GM12891 (cell line): ENCODE data around the gene DIS3.

Experiments used
- PAX5 ChIP-seq: IDR thresholded peaks from 2 replicates; pipeline ENCODE4 v1.6.1; 2011; ENCODE audit warnings: low read length, moderate library complexity, mild to moderate bottlenecking; ENCODE audit not compliant: insufficient read depth, severe bottlenecking
- POLR2A ChIP-seq: IDR thresholded peaks from 2 replicates; pipeline ENCODE4 v1.6.1; 2011; ENCODE audit warnings: low read depth, low read length, control low read depth
- POLR2AphosphoS5 ChIP-seq: IDR thresholded peaks from 2 replicates; pipeline ENCODE4 v1.6.1; 2011; ENCODE audit warnings: low read depth, low read length, control low read depth
- SPI1 ChIP-seq: IDR thresholded peaks from 2 replicates; pipeline ENCODE4 v1.6.1; 2011; ENCODE audit warnings: low read depth, low read length, control low read depth
- TAF1 ChIP-seq: IDR thresholded peaks from 2 replicates; pipeline ENCODE4 v1.6.1; 2011; ENCODE audit warnings: low read depth, low read length, control low read depth

GRCh38 chr13:72823081-72823480 is 41.4 kb upstream of the DIS3 start:
- no peak for TF ChIP-seq SPI1
- TF ChIP-seq POLR2A: no peak
- no peak for TF ChIP-seq POLR2AphosphoS5
- TF ChIP-seq TAF1: no peak
- TF ChIP-seq PAX5: no peak
